ENCODE results near the gene TCEANC2.
"Not testable (repeated sequence)": the region's sequence is repeated elsewhere in the genome, so short reads cannot be mapped to it uniquely, and the experiment has no call there.

Gene TCEANC2

DNA sequence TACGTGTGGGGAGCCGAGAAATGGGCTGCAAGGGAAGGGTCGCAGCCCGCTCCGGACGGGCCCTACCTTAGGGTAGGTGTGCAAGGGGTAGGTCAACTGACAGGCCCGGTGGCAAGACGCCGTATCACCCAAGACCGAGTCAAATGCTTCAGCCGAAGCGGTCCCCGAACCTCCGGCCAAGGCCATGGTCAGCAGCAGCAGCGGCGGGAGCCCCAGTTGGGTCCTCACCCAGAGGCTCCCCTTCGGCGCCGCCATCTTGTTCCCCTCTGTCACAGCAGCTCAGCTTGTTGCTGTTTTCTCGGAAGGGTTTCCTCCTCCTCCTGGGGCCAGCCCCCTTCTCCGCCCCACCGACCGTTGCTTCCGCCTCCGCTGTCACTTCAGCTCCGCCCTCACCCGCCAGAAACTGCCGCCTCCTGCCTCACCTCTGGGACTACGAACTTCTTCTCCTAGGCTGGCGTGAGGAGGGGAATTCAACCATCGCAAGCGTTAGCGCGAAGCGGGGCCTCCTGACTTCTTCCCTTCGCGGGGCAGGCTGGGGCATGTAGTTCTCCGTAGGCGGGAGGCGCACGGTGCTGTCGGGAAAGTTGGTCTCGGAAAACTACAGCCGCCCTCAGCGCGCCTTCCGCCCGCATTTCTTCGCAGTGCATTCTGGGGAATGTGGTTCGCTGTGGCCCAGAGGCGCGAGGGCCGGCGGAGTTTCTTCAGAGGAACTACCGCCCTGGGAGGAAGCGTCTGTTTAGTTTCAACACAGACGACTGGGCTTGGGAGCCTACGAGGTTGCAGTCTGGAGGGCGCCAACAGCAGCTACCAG, at the start of gene TCEANC2, which contains the start of gene TMEM59:
Gene TCEANC2, plus strand, starts transcription at position 675 of the 811 bp plus-strand sequence. CDS start 815 bp downstream, outside the sequence.
Gene TMEM59, minus strand, starts transcription at position 271 of the 811 bp plus-strand sequence. Its CDS starts 16 bp downstream, at position 255.
- DNase-seq, result peak; percentile 99

GRCh38 chr1:54003750-54004480, 49.5 kb upstream of the TCEANC2 start:
- not testable (repeated sequence) for DNase-seq

- DNase-seq, result no peak
Observed at GRCh38 chr1:54004481-54005049, 48.8 kb upstream of the TCEANC2 start.

DNA sequence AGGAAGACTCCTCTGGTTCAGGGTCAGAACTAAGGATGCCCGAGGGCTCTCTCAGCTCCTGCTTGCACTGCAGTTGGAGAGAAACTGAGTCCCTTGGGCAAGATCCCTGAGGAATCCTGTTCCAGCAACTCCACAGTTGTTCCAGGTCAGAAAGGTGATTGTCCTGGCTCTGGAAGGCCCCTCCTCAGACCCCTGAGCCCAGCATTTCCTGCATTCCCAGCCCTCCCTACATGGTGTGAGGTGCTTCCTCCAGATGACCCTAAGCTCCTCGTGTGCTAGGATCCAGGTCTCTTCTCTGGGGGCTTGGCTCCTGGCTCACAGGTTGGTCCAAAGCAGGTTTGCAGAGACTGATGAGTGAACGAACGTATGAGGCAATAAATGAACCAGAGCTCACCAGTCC, 46.9 kb upstream of the TCEANC2 start:
- no peak for DNase-seq

- no peak for DNase-seq
Observed at GRCh38 chr1:54007613-54008012, 45.8 kb upstream of the TCEANC2 start.

GRCh38 chr1:54008876-54009275, 44.5 kb upstream of the TCEANC2 start:
- DNase-seq, result no peak

- DNase-seq, result no peak
Observed at GRCh38 chr1:54009406-54009805, 44.0 kb upstream of the TCEANC2 start.

GRCh38 chr1:54010415-54011117, 42.8 kb upstream of the TCEANC2 start:
- DNase-seq, result no peak

DNA sequence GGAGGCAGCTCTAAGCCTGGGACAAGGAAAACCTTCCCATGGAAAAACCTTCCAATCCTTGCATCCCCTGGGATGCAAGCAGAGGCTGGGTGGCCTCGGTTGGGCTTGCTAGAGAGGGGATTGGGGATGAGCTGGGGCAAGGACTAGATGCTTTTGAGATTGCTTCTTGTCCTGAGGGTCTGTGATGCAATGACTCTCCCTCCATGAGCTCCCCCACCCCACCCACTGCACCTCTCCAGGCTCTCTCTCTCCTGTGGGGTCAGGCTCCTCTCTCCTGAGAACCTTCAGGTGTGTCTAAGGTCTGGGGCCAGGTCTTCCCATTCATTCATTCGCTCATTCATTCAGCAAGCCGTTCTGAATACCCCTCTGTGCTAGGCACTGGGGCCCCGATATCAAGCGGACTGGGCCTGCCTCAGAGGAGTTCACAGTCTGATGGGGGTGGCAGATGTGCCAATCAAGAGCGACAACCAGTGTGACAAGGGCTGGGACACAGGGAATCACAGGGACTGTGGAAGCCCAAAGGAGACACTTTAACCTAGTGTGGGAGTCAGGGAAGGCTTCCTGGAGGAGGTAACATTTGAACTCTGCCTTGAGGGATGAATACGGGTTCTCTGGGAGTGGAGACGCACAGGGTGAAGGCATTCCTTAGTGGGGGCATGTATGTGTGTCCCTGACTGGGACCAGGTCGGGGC, 41.9 kb upstream of the TCEANC2 start:
- DNase-seq, result no peak

DNA sequence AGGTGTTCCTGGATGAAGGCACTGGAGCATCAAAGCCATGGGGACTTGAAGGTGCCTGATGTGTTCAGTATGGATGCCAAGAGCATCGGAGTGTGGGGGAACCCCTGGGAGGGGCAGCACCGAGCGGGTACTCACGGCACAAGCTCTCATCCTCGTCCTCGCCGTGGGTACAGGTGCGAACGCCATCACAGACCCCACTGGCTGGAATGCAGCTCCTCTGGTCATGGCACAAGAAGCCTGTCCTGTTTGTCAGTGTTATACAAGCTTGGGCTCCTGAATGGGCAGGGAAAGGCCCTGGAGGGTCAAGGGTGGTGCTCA, 41.4 kb upstream of the TCEANC2 start:
- DNase-seq, result no peak

DNA sequence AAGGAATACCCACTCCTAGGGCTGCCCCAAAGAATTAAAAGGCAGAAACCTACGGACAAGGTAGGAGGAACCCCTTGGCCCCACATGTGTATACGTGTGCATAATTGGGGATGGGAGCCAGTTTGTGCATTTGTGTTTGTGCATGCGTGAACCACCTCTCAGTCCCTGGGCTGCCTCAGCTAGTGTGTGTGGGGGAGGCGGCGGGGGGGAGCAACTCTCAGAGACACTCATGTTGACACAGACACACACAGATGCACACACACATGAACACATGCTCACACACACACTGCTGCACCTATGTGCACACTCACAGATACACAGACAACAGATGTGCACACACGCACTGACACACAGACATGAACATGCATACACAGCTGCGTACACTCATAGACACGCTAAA, 40.5 kb upstream of the TCEANC2 start:
- no peak for DNase-seq

GRCh38 chr1:54013393-54014008, 39.9 kb upstream of the TCEANC2 start:
- no peak for DNase-seq

GRCh38 chr1:54014009-54014629, 39.3 kb upstream of the TCEANC2 start:
- DNase-seq, result no peak

GRCh38 chr1:54016343-54017282, 36.8 kb upstream of the TCEANC2 start:
- DNase-seq, result no peak

DNA sequence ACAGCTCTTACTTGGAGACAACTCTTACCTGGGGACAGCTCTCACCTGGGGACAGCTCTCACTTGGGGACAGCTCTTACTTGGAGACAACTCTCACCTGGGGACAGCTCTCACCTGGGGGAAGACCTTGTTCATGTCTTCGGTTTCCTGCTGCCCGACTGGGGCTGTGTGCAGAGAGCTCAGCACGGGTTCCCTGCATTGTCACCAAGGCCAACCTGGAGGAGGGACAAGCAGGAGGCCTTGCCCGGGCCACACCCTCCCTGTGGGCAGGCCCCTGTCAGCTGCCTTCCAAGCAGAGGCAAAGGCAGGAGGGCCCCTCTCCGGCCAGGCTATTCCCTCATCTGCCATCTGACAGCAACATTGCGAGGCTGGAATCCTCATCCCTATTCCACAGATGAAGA, 35.4 kb upstream of the TCEANC2 start, which contains the start of gene LDLRAD1:
Gene LDLRAD1, minus strand, starts transcription at position 208 of the 400 bp plus-strand sequence. Its CDS starts 74 bp downstream, at position 134.
- DNase-seq, result no peak

DNA sequence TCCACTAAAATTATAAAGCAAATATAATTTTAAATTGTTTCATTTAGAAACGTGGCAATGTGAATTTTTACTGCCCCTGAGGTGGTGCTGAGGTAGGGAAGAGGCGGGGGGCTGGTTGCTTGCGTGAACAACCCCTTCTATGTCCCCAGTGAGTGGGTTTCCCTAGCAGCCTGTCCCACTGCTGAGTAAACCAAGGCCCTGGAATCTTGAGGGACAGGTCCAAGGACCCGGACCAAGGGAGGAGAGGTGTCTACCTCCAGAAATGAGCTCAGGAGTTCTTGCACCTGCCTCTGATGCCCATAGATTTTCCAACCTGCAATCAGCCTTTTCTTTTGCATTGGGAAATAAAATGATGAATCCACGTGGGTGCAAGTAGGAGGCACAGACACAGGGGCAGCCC, 34.8 kb upstream of the TCEANC2 start:
- no peak for DNase-seq

- not testable (repeated sequence) for DNase-seq
Observed at GRCh38 chr1:54019562-54020176, 33.7 kb upstream of the TCEANC2 start.

DNA sequence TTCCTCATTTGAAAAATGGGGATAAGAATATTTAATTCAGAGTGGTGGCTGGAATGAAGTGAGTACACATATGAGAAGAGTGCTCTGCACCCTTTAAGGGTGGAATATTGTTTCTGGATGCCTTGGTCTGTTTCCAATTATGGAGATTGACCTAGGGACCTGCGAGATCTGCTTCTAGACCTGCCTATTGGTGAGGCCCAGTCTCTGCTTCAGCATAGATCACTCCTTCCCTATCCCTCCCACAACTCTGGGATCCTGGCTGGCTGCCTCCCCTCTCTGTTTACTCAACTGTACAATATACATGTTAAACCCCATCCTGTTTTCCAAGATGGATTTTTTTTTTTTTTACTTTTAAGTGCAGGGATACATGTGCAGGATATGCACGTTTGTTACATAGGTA, 29.1 kb upstream of the TCEANC2 start:
- DNase-seq, result no peak

DNA sequence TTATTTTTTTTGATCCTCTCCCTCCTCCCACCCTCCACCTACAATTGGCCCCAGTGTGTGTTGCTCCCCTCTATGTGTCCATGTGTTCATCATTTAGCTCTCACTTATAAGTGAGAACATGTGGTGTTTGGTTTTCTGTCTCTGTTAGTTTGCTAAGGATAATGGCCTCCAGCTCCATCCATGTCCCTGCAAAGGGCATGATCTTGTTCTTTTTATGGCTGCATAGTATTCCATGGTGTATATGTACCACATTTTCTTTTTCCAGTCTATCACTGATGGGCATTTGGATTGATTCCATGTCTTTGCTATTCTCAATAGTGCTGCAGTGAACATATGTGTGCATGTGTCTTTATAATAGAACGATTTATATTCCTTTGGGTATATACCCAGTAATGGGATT, 28.6 kb upstream of the TCEANC2 start:
- not testable (repeated sequence) for DNase-seq

GRCh38 chr1:54027848-54028247, 25.6 kb upstream of the TCEANC2 start:
- no peak for DNase-seq
